ENCODE data around the gene ZFAND6. TPM values are rescaled to one million over a fixed set of nuclear protein-coding genes. Genes with fewer than 3 reads are reported as not detected.

ZFAND6 gene
- total RNA-seq, 3 donors from 2014 or later (not counting 1 experiment from before 2014, with no cell fraction given): 145 to 150 (median 148) TPM

DNA sequence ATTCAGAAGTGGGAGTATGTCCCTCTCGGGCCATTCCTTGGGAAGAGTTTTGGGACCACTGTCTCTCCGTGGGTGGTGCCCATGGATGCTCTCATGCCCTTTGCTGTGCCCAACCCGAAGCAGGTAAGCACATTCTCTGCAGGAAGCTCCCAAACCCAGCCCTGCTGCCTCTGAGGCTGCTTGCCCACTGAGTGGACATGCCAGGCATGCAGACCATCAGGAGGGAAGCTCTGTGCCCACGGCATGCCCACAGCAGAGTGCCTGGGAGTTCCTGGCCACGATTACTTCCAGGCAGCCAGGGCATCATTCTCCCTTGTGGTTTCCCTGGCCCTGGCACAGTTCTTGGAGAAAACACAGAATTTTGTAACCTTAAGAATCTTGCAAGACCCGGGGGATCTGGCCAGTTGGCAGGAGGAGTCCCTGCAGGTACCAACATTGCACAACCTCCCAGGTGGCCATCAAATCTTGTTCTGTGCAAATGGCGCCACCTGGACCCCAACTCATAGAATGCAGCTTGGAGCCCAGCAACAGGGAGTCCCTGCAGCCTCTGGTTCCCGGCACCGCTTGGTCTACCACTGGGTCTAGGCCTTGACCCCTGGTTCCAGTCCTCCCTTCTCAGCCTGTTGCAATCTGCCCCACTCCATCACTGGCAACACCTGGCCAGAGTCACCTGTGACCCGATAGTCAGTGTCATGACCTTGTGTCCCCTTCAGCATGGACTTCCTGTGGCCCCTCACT is 113.7 kb downstream of the ZFAND6 start:
- no peak overlapping the region for H3K4me3 ChIP-seq (ENCODE audit: low read length)
- 74% methylated on average over 10 of the region's 10 CpGs for WGBS (ENCODE audit: insufficient coverage)
- DNase-seq (peak; percentile 60 to 79), ATAC-seq (peak; percentile 77 to 90 (median 77))
- intact Hi-C loops (cut with micrococcal nuclease): loop anchor here (1.0 to 5.0 kb wide), 3 partner anchors 111 to 792 kb away; no protein-coding TSS in a partner anchor
- peaks cover 0 to 12% of the 10 kb centered on the region in 2 donors for H3K4me1 Mint-ChIP-seq
- no peaks in the 10 kb centered on the region for H3K4me1 ChIP-seq (ENCODE audit: control insufficient read depth, insufficient read depth, low read length)
- no peak overlapping the region for H3K27ac ChIP-seq (ENCODE audit: low read length)
- no peaks in the 10 kb centered on the region for H3K9me3 Mint-ChIP-seq
- H3K27ac Mint-ChIP-seq: no peak overlapping the region
- H3K36me3 ChIP-seq (ENCODE audit: control insufficient read depth, insufficient read depth, low read length): no peaks in the 10 kb centered on the region
- H3K4me3 Mint-ChIP-seq: no peak overlapping the region
- H3K9me3 ChIP-seq (ENCODE audit: control insufficient read depth, insufficient read depth, low read length): no peaks in the 10 kb centered on the region
- TF ChIP-seq, protein P1, sequence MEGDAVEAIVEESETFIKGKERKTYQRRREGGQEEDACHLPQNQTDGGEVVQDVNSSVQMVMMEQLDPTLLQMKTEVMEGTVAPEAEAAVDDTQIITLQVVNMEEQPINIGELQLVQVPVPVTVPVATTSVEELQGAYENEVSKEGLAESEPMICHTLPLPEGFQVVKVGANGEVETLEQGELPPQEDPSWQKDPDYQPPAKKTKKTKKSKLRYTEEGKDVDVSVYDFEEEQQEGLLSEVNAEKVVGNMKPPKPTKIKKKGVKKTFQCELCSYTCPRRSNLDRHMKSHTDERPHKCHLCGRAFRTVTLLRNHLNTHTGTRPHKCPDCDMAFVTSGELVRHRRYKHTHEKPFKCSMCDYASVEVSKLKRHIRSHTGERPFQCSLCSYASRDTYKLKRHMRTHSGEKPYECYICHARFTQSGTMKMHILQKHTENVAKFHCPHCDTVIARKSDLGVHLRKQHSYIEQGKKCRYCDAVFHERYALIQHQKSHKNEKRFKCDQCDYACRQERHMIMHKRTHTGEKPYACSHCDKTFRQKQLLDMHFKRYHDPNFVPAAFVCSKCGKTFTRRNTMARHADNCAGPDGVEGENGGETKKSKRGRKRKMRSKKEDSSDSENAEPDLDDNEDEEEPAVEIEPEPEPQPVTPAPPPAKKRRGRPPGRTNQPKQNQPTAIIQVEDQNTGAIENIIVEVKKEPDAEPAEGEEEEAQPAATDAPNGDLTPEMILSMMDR (IDR thresholded peaks at IDR 0.05): peak; percentile 70
- no peaks in the 10 kb centered on the region for H3K27me3 Mint-ChIP-seq (ENCODE audit: low read depth in 2 of 2)
- no peaks in the 10 kb centered on the region for H3K27me3 ChIP-seq (ENCODE audit: control insufficient read depth, insufficient read depth, low read length)
- no peaks in the 10 kb centered on the region for H3K36me3 Mint-ChIP-seq

DNA sequence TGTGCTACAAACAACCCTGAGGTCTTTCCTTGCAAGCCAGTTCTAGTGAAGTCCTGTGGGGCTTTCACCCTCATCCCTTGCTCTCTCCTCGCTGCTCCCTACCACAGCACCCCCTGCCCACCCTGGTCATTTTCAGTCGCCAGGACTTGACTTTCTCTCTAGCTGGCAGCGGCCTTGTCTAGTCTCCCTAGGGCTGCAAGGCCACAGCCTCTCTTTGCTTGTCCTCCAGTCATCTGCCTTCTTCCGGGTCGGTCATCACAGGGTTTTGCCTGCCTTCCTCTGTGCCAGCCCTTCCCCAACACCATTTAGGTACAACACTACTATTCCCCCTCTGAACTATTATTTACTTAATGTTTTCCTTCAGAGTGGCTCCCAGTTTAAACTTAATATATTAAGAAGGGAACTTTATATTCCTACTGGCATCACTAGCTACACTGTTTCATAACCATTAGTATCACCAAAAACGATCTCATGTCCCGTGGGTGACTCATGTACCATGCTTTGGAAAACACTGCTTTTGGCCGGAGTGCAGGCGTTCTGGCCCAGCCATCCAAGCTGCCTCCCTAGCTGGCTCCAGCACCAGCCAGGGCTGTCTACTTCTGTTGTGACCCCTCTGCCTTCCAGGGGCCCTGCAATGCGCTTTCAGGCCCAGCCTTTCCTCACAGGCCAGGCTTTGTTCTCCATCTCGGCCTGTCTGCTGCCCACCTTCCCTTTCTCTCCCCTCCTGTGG is 114.7 kb downstream of the ZFAND6 start:
- ATAC-seq (no peak), DNase-seq (no peak)
- H3K27me3 ChIP-seq (ENCODE audit: control insufficient read depth, insufficient read depth, low read length): no peaks in the 10 kb centered on the region
- H3K27ac ChIP-seq (ENCODE audit: low read length): no peak overlapping the region
- Mint-ChIP-seq H3K4me1 (peaks cover 0 to 12% of the 10 kb centered on the region in 2 donors), H3K36me3 (no peaks in the 10 kb centered on the region), H3K27me3 (ENCODE audit: low read depth in 2 of 2) (no peaks in the 10 kb centered on the region), H3K27ac (no peak overlapping the region), H3K9me3 (no peaks in the 10 kb centered on the region), H3K4me3 (no peak overlapping the region)
- no peak overlapping the region for H3K4me3 ChIP-seq (ENCODE audit: low read length)
- intact Hi-C loops (cut with micrococcal nuclease): loop anchor here (5.0 kb wide), 1 partner anchor 112 kb away; no protein-coding TSS in a partner anchor
- TF ChIP-seq, protein P1 (IDR thresholded peaks at IDR 0.05): no peak
- WGBS (ENCODE audit: insufficient coverage): 93% methylated on average over 11 of the region's 11 CpGs
- no peaks in the 10 kb centered on the region for H3K36me3 ChIP-seq (ENCODE audit: control insufficient read depth, insufficient read depth, low read length)
- no peaks in the 10 kb centered on the region for H3K9me3 ChIP-seq (ENCODE audit: control insufficient read depth, insufficient read depth, low read length)
- no peaks in the 10 kb centered on the region for H3K4me1 ChIP-seq (ENCODE audit: control insufficient read depth, insufficient read depth, low read length)

DNA sequence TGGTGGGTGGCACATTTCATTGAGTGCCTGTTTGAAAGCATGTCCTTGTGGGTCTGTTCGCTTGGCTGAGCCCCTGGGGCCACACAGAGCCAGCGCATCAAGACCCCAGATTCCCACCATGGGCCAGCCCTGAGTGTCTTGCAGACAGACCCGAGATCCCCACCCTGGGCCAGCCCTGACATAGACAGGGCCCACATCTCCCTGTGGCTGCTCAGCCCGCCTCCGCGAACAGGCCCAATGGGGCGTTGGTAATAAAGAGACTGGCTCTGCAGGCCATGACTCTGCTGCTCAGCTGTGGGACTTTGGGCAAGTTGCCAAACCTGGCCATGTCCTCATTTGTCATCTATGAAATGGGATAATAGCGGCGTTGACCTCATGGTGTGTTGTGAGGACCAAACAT is 116.0 kb downstream of the ZFAND6 start:
- peaks cover 0 to 12% of the 10 kb centered on the region in 2 donors for H3K4me1 Mint-ChIP-seq
- no peaks in the 10 kb centered on the region for H3K36me3 Mint-ChIP-seq
- Histone ChIP-seq H3K4me3 (ENCODE audit: low read length) (no peak overlapping the region), H3K9me3 (ENCODE audit: control insufficient read depth, insufficient read depth, low read length) (no peaks in the 10 kb centered on the region), H3K27me3 (ENCODE audit: control insufficient read depth, insufficient read depth, low read length) (no peaks in the 10 kb centered on the region), H3K27ac (ENCODE audit: low read length) (no peak overlapping the region), H3K36me3 (ENCODE audit: control insufficient read depth, insufficient read depth, low read length) (no peaks in the 10 kb centered on the region), H3K4me1 (ENCODE audit: control insufficient read depth, insufficient read depth, low read length) (no peaks in the 10 kb centered on the region)
- H3K9me3 Mint-ChIP-seq: no peaks in the 10 kb centered on the region
- intact Hi-C loops (cut with micrococcal nuclease): no loop called here
- TF ChIP-seq, protein P1 (IDR thresholded peaks at IDR 0.05): no peak
- DNase-seq: no peak
- no peak overlapping the region for H3K27ac Mint-ChIP-seq
- ATAC-seq: no peak
- no peaks in the 10 kb centered on the region for H3K27me3 Mint-ChIP-seq (ENCODE audit: low read depth in 2 of 2)
- H3K4me3 Mint-ChIP-seq: no peak overlapping the region
- WGBS (ENCODE audit: insufficient coverage): 94% methylated on average over 9 of the region's 9 CpGs
